Neural progenitor cell (in vitro differentiated cells): ENCODE measurements around the gene CBFA2T2.

ENCODE experiments used
- EZH2phosphoT487 ChIP-seq: fragments of 200-600 bp; sonication (generic); IDR thresholded peaks from 2 replicates; pipeline ENCODE4 v1.6.1; 2017; ENCODE audit warnings: antibody characterized with exemption
- TF ChIP-seq, protein P1 (sequence below): fragments of 200-600 bp; sonication (generic); IDR thresholded peaks from 2 replicates; pipeline ENCODE4 v1.5.1; 2017; ENCODE audit warnings: antibody characterized with exemption, mild to moderate bottlenecking

DNA sequence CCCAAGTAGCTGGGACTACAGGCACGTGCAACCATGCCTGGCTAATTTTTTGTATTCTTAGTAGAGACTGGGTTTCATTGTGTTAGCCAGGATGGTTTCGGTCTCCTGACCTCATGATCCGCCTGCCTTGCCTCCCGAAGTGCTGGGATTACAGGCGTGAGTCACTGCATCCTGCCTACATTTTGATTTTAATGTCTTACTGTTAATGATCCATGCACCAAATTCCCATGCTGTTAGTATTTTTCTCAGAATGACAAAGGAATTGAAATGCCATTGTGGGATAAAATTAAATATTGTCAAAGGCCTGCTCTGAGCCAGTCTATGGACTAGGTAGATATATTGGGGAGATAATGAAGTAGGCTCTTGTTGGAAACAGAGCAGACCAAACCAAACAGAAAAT, 28.2 kb downstream of the CBFA2T2 start:
- TF ChIP-seq, protein P1, sequence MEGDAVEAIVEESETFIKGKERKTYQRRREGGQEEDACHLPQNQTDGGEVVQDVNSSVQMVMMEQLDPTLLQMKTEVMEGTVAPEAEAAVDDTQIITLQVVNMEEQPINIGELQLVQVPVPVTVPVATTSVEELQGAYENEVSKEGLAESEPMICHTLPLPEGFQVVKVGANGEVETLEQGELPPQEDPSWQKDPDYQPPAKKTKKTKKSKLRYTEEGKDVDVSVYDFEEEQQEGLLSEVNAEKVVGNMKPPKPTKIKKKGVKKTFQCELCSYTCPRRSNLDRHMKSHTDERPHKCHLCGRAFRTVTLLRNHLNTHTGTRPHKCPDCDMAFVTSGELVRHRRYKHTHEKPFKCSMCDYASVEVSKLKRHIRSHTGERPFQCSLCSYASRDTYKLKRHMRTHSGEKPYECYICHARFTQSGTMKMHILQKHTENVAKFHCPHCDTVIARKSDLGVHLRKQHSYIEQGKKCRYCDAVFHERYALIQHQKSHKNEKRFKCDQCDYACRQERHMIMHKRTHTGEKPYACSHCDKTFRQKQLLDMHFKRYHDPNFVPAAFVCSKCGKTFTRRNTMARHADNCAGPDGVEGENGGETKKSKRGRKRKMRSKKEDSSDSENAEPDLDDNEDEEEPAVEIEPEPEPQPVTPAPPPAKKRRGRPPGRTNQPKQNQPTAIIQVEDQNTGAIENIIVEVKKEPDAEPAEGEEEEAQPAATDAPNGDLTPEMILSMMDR, result no peak
- no peak for TF ChIP-seq EZH2phosphoT487
